IgD-negative memory B cell (primary cell): Measurements from ENCODE around the gene MSL2. TPM values are rescaled to one million over a fixed set of nuclear protein-coding genes. Genes with fewer than 3 reads are reported as not detected.
"Not testable (repeated sequence)": the region's sequence is repeated elsewhere in the genome, so short reads cannot be mapped to it uniquely, and the experiment has no call there.

Experiments used
- H3K27ac Mint-ChIP-seq, 3 donors: one replicate each; pipeline ENCODE4 v1.8.0; 2020 to 2022; ENCODE audit warnings: mild to moderate bottlenecking in 3 of 3, mixed read lengths in 3 of 3, moderate library complexity in 1 of 3
- H3K27me3 Mint-ChIP-seq: one replicate; pipeline ENCODE4 v1.8.0; 2021; ENCODE audit warnings: mixed read lengths
- H3K36me3 Mint-ChIP-seq: one replicate; pipeline ENCODE4 v1.8.0; 2020; ENCODE audit warnings: mild to moderate bottlenecking, mixed read lengths
- H3K4me1 Mint-ChIP-seq, 3 donors: one replicate each; pipeline ENCODE4 v1.8.0; 2020 to 2022; ENCODE audit warnings: mixed read lengths in 3 of 3, mild to moderate bottlenecking in 1 of 3
- H3K4me3 Mint-ChIP-seq, 4 donors: one replicate each; pipeline ENCODE4 v1.8.0; 2020 to 2022; ENCODE audit warnings: mild to moderate bottlenecking in 4 of 4, mixed read lengths in 4 of 4, moderate library complexity in 3 of 4
- H3K9me3 Mint-ChIP-seq, 3 donors: one replicate each; pipeline ENCODE4 v1.8.0; 2020 to 2021; ENCODE audit warnings: mixed read lengths in 3 of 3, mild to moderate bottlenecking in 1 of 3
- polyA plus RNA-seq: library from polyadenylated mRNA; unstranded; fragments of 300-500 nt; fragmentation: Illumina TruSeq; gene quantifications from one replicate; pipeline ENCODE4 v1.2.3, GENCODE V29; 2021

MSL2 gene
- polyA plus RNA-seq, 1 donor from 2014 or later = 27.9 TPM

GRCh38 chr3:136177876-136178275 lies 18.3 kb downstream of the MSL2 start:
- Mint-ChIP-seq H3K27me3 (no peaks in the 10 kb centered on the region), H3K27ac (peak overlapping the region in 2 of 3 donors; percentile 42 to 46), H3K4me3 (peak overlapping the region in 2 of 4 donors; percentile 39 to 65), H3K9me3 (no peaks in the 10 kb centered on the region), H3K4me1 (peaks cover 36 to 49% (median 43%) of the 10 kb centered on the region in 3 donors), H3K36me3 (peaks cover 5% of the 10 kb centered on the region)

- Mint-ChIP-seq H3K36me3 (peaks cover 1% of the 10 kb centered on the region), H3K9me3 (no peaks in the 10 kb centered on the region), H3K27ac (peak overlapping the region in 1 of 3 donors; percentile 84), H3K4me3 (no peak overlapping the region), H3K27me3 (no peaks in the 10 kb centered on the region), H3K4me1 (peaks cover 21 to 26% (median 26%) of the 10 kb centered on the region in 3 donors)
These were observed 22.1 kb downstream of the MSL2 start for GRCh38 chr3:136173939-136174490.

GRCh38 chr3:136171097-136171542 lies 25.0 kb downstream of the MSL2 start:
- no peaks in the 10 kb centered on the region for H3K36me3 Mint-ChIP-seq
- H3K27me3 Mint-ChIP-seq = no peaks in the 10 kb centered on the region
- peak overlapping the region in 1 of 3 donors; percentile 10 for H3K27ac Mint-ChIP-seq
- peaks cover 31 to 35% (median 33%) of the 10 kb centered on the region in 3 donors for H3K4me1 Mint-ChIP-seq
- H3K9me3 Mint-ChIP-seq = no peaks in the 10 kb centered on the region
- H3K4me3 Mint-ChIP-seq = peak overlapping the region in 1 of 4 donors; percentile 19

- H3K9me3 Mint-ChIP-seq, H3K36me3 Mint-ChIP-seq, H3K4me3 Mint-ChIP-seq, H3K27me3 Mint-ChIP-seq: not testable (repeated sequence)
- Mint-ChIP-seq H3K4me1 (peaks cover 38 to 45% (median 42%) of the 10 kb centered on the region in 3 donors), H3K27ac (peak overlapping the region in 1 of 3 donors; percentile 81)
These were observed 27.9 kb downstream of the MSL2 start for GRCh38 chr3:136168236-136168635.

GRCh38 chr3:136166507-136166906 lies 29.6 kb downstream of the MSL2 start:
- peaks cover 5% of the 10 kb centered on the region for H3K36me3 Mint-ChIP-seq
- peak overlapping the region in 1 of 3 donors; percentile 59 for H3K27ac Mint-ChIP-seq
- H3K4me1 Mint-ChIP-seq = peaks cover 38 to 46% (median 46%) of the 10 kb centered on the region in 3 donors
- no peaks in the 10 kb centered on the region for H3K9me3 Mint-ChIP-seq
- no peaks in the 10 kb centered on the region for H3K27me3 Mint-ChIP-seq
- H3K4me3 Mint-ChIP-seq = peak overlapping the region in 2 of 4 donors; percentile 11 to 33

- Mint-ChIP-seq H3K4me1 (peaks cover 44 to 53% (median 52%) of the 10 kb centered on the region in 3 donors), H3K27ac (peak overlapping the region in 2 of 3 donors; percentile 18 to 74), H3K36me3 (peaks cover 10% of the 10 kb centered on the region), H3K4me3 (peak overlapping the region in 1 of 4 donors; percentile 39)
- not testable (repeated sequence) for H3K27me3 Mint-ChIP-seq, H3K9me3 Mint-ChIP-seq
These were observed 32.5 kb downstream of the MSL2 start for GRCh38 chr3:136163607-136164006.

- Mint-ChIP-seq H3K9me3 (peaks cover 0 to 2% (median 0%) of the 10 kb centered on the region in 3 donors), H3K36me3 (peaks cover 16% of the 10 kb centered on the region), H3K4me1 (peaks cover 41 to 55% (median 49%) of the 10 kb centered on the region in 3 donors), H3K4me3 (no peak overlapping the region), H3K27ac (no peak overlapping the region), H3K27me3 (no peaks in the 10 kb centered on the region)
These were observed 33.8 kb downstream of the MSL2 start for GRCh38 chr3:136162322-136162721.

- Mint-ChIP-seq H3K27me3 (no peaks in the 10 kb centered on the region), H3K4me3 (peak overlapping the region in 1 of 4 donors; percentile 2), H3K36me3 (peaks cover 16% of the 10 kb centered on the region), H3K9me3 (peaks cover 0 to 2% (median 0%) of the 10 kb centered on the region in 3 donors), H3K4me1 (peaks cover 34 to 47% (median 43%) of the 10 kb centered on the region in 3 donors), H3K27ac (no peak overlapping the region)
These were observed 34.6 kb downstream of the MSL2 start for GRCh38 chr3:136161516-136161915.

GRCh38 chr3:136152963-136153362 lies 43.2 kb downstream of the MSL2 start:
- peaks cover 31 to 63% (median 48%) of the 10 kb centered on the region in 3 donors for H3K4me1 Mint-ChIP-seq
- H3K27ac Mint-ChIP-seq = peak overlapping the region in 2 of 3 donors; percentile 14 to 39

GRCh38 chr3:136152176-136152843 lies 43.8 kb downstream of the MSL2 start:
- H3K36me3 Mint-ChIP-seq = peaks cover 3% of the 10 kb centered on the region
- peaks cover 29 to 60% (median 49%) of the 10 kb centered on the region in 3 donors for H3K4me1 Mint-ChIP-seq
- no peak overlapping the region for H3K4me3 Mint-ChIP-seq
- H3K27ac Mint-ChIP-seq = peak overlapping the region in 1 of 3 donors; percentile 39
- H3K27me3 Mint-ChIP-seq = no peaks in the 10 kb centered on the region
- no peaks in the 10 kb centered on the region for H3K9me3 Mint-ChIP-seq

More at GRCh38 chr3:136152963-136153362, 43.2 kb downstream of the MSL2 start:
- H3K9me3 Mint-ChIP-seq = no peaks in the 10 kb centered on the region
- no peaks in the 10 kb centered on the region for H3K27me3 Mint-ChIP-seq
- H3K36me3 Mint-ChIP-seq = peaks cover 4% of the 10 kb centered on the region
- H3K4me3 Mint-ChIP-seq = no peak overlapping the region

- H3K9me3 Mint-ChIP-seq = no peaks in the 10 kb centered on the region
- no peak overlapping the region for H3K27ac Mint-ChIP-seq
- H3K4me3 Mint-ChIP-seq = no peak overlapping the region
- peaks cover 3% of the 10 kb centered on the region for H3K36me3 Mint-ChIP-seq
- peaks cover 28 to 58% (median 45%) of the 10 kb centered on the region in 3 donors for H3K4me1 Mint-ChIP-seq
- H3K27me3 Mint-ChIP-seq = no peaks in the 10 kb centered on the region
These were observed 44.9 kb downstream of the MSL2 start for GRCh38 chr3:136151219-136151618.

GRCh38 chr3:136149667-136150066 lies 46.5 kb downstream of the MSL2 start:
- no peaks in the 10 kb centered on the region for H3K36me3 Mint-ChIP-seq

GRCh38 chr3:136146981-136147729 lies 49.0 kb downstream of the MSL2 start:
- H3K36me3 Mint-ChIP-seq = no peaks in the 10 kb centered on the region
- H3K27me3 Mint-ChIP-seq = no peaks in the 10 kb centered on the region
- H3K4me3 Mint-ChIP-seq = no peak overlapping the region
- H3K4me1 Mint-ChIP-seq = peaks cover 15 to 30% (median 28%) of the 10 kb centered on the region in 3 donors
- H3K27ac Mint-ChIP-seq = peak overlapping the region in 1 of 3 donors; percentile 37
- H3K9me3 Mint-ChIP-seq = no peaks in the 10 kb centered on the region

More at GRCh38 chr3:136149667-136150066, 46.5 kb downstream of the MSL2 start:
- Mint-ChIP-seq H3K9me3 (no peaks in the 10 kb centered on the region), H3K4me1 (peaks cover 21 to 47% (median 37%) of the 10 kb centered on the region in 3 donors), H3K27ac (peak overlapping the region in 2 of 3 donors; percentile 72 to 79), H3K4me3 (no peak overlapping the region), H3K27me3 (no peaks in the 10 kb centered on the region)

- H3K9me3 Mint-ChIP-seq, H3K4me3 Mint-ChIP-seq, H3K27me3 Mint-ChIP-seq, H3K27ac Mint-ChIP-seq, H3K36me3 Mint-ChIP-seq: not testable (repeated sequence)
- H3K4me1 Mint-ChIP-seq = peaks cover 6 to 11% (median 11%) of the 10 kb centered on the region in 3 donors
These were observed 51.7 kb downstream of the MSL2 start for GRCh38 chr3:136144397-136144796.

- H3K4me3 Mint-ChIP-seq = no peak overlapping the region
- no peaks in the 10 kb centered on the region for H3K27me3 Mint-ChIP-seq
- peaks cover under 1 to 4% (median 2%) of the 10 kb centered on the region in 3 donors for H3K4me1 Mint-ChIP-seq
- H3K36me3 Mint-ChIP-seq = no peaks in the 10 kb centered on the region
- H3K9me3 Mint-ChIP-seq = no peaks in the 10 kb centered on the region
- peak overlapping the region in 1 of 3 donors; percentile 47 for H3K27ac Mint-ChIP-seq
These were observed 53.5 kb downstream of the MSL2 start for GRCh38 chr3:136142592-136142991.
